ENCODE results near the gene MED13L.

The MED13L gene

GRCh38 chr12:116213014-116213413 lies 64.5 kb downstream of the MED13L start:
- Histone ChIP-seq H3K9ac (ENCODE audit: low read length) (no peak overlapping the region), H3K4me1 (ENCODE audit: control insufficient read depth, insufficient read depth, low read length) (peaks cover 8% of the 10 kb centered on the region), H3K4me3 (ENCODE audit: low read length) (no peak overlapping the region), H3K36me3 (ENCODE audit: control insufficient read depth, insufficient read depth, low read length) (no peaks in the 10 kb centered on the region), H3K27me3 (ENCODE audit: control insufficient read depth, insufficient read depth, low read length) (no peaks in the 10 kb centered on the region), H3K9me3 (ENCODE audit: control insufficient read depth, low read length) (no peaks in the 10 kb centered on the region)

GRCh38 chr12:116210762-116211161 lies 66.7 kb downstream of the MED13L start:
- no peaks in the 10 kb centered on the region for H3K9me3 ChIP-seq (ENCODE audit: control insufficient read depth, low read length)
- H3K27me3 ChIP-seq (ENCODE audit: control insufficient read depth, insufficient read depth, low read length), result no peaks in the 10 kb centered on the region
- H3K4me3 ChIP-seq (ENCODE audit: low read length), result no peak overlapping the region
- H3K36me3 ChIP-seq (ENCODE audit: control insufficient read depth, insufficient read depth, low read length), result no peaks in the 10 kb centered on the region
- peaks cover 8% of the 10 kb centered on the region for H3K4me1 ChIP-seq (ENCODE audit: control insufficient read depth, insufficient read depth, low read length)
- no peak overlapping the region for H3K9ac ChIP-seq (ENCODE audit: low read length)

GRCh38 chr12:116210131-116210530 lies 67.4 kb downstream of the MED13L start:
- Histone ChIP-seq H3K9ac (ENCODE audit: low read length) (no peak overlapping the region), H3K4me3 (ENCODE audit: low read length) (no peak overlapping the region), H3K27me3 (ENCODE audit: control insufficient read depth, insufficient read depth, low read length) (no peaks in the 10 kb centered on the region), H3K4me1 (ENCODE audit: control insufficient read depth, insufficient read depth, low read length) (peaks cover 8% of the 10 kb centered on the region), H3K36me3 (ENCODE audit: control insufficient read depth, insufficient read depth, low read length) (no peaks in the 10 kb centered on the region), H3K9me3 (ENCODE audit: control insufficient read depth, low read length) (no peaks in the 10 kb centered on the region)

- H3K36me3 ChIP-seq (ENCODE audit: control insufficient read depth, insufficient read depth, low read length), result no peaks in the 10 kb centered on the region
- H3K27me3 ChIP-seq (ENCODE audit: control insufficient read depth, insufficient read depth, low read length), result no peaks in the 10 kb centered on the region
- no peak overlapping the region for H3K4me3 ChIP-seq (ENCODE audit: low read length)
- H3K9me3 ChIP-seq (ENCODE audit: control insufficient read depth, low read length), result no peaks in the 10 kb centered on the region
- peaks cover 8% of the 10 kb centered on the region for H3K4me1 ChIP-seq (ENCODE audit: control insufficient read depth, insufficient read depth, low read length)
- H3K9ac ChIP-seq (ENCODE audit: low read length), result no peak overlapping the region
Measured at GRCh38 chr12:116209503-116209902, 68.0 kb downstream of the MED13L start.

GRCh38 chr12:116207274-116207673 lies 70.2 kb downstream of the MED13L start:
- peaks cover 8% of the 10 kb centered on the region for H3K4me1 ChIP-seq (ENCODE audit: control insufficient read depth, insufficient read depth, low read length)
- no peak overlapping the region for H3K4me3 ChIP-seq (ENCODE audit: low read length)
- H3K9ac ChIP-seq (ENCODE audit: low read length), result no peak overlapping the region
- no peaks in the 10 kb centered on the region for H3K9me3 ChIP-seq (ENCODE audit: control insufficient read depth, low read length)
- H3K27me3 ChIP-seq (ENCODE audit: control insufficient read depth, insufficient read depth, low read length), result no peaks in the 10 kb centered on the region
- H3K36me3 ChIP-seq (ENCODE audit: control insufficient read depth, insufficient read depth, low read length), result no peaks in the 10 kb centered on the region

- Histone ChIP-seq H3K4me1 (ENCODE audit: control insufficient read depth, insufficient read depth, low read length) (peaks cover 8% of the 10 kb centered on the region), H3K9ac (ENCODE audit: low read length) (no peak overlapping the region), H3K27me3 (ENCODE audit: control insufficient read depth, insufficient read depth, low read length) (no peaks in the 10 kb centered on the region), H3K9me3 (ENCODE audit: control insufficient read depth, low read length) (no peaks in the 10 kb centered on the region), H3K4me3 (ENCODE audit: low read length) (no peak overlapping the region), H3K36me3 (ENCODE audit: control insufficient read depth, insufficient read depth, low read length) (no peaks in the 10 kb centered on the region)
Measured at GRCh38 chr12:116206828-116207227, 70.7 kb downstream of the MED13L start.

- H3K36me3 ChIP-seq (ENCODE audit: control insufficient read depth, insufficient read depth, low read length), result no peaks in the 10 kb centered on the region
- H3K9me3 ChIP-seq (ENCODE audit: control insufficient read depth, low read length), result no peaks in the 10 kb centered on the region
- no peak overlapping the region for H3K9ac ChIP-seq (ENCODE audit: low read length)
- no peak overlapping the region for H3K4me3 ChIP-seq (ENCODE audit: low read length)
- no peaks in the 10 kb centered on the region for H3K27me3 ChIP-seq (ENCODE audit: control insufficient read depth, insufficient read depth, low read length)
- peaks cover 5% of the 10 kb centered on the region for H3K4me1 ChIP-seq (ENCODE audit: control insufficient read depth, insufficient read depth, low read length)
Measured at GRCh38 chr12:116204785-116205184, 72.7 kb downstream of the MED13L start.

- no peaks in the 10 kb centered on the region for H3K27me3 ChIP-seq (ENCODE audit: control insufficient read depth, insufficient read depth, low read length)
- no peaks in the 10 kb centered on the region for H3K4me1 ChIP-seq (ENCODE audit: control insufficient read depth, insufficient read depth, low read length)
- H3K36me3 ChIP-seq (ENCODE audit: control insufficient read depth, insufficient read depth, low read length), result no peaks in the 10 kb centered on the region
- H3K4me3 ChIP-seq (ENCODE audit: low read length), result no peak overlapping the region
- no peaks in the 10 kb centered on the region for H3K9me3 ChIP-seq (ENCODE audit: control insufficient read depth, low read length)
- H3K9ac ChIP-seq (ENCODE audit: low read length), result no peak overlapping the region
Measured at GRCh38 chr12:116204169-116204568, 73.3 kb downstream of the MED13L start.

GRCh38 chr12:116202940-116203339 lies 74.6 kb downstream of the MED13L start:
- no peak overlapping the region for H3K9ac ChIP-seq (ENCODE audit: low read length)
- no peaks in the 10 kb centered on the region for H3K9me3 ChIP-seq (ENCODE audit: control insufficient read depth, low read length)
- no peaks in the 10 kb centered on the region for H3K4me1 ChIP-seq (ENCODE audit: control insufficient read depth, insufficient read depth, low read length)
- H3K27me3 ChIP-seq (ENCODE audit: control insufficient read depth, insufficient read depth, low read length), result no peaks in the 10 kb centered on the region
- no peaks in the 10 kb centered on the region for H3K36me3 ChIP-seq (ENCODE audit: control insufficient read depth, insufficient read depth, low read length)
- H3K4me3 ChIP-seq (ENCODE audit: low read length), result no peak overlapping the region

- Histone ChIP-seq H3K36me3 (ENCODE audit: control insufficient read depth, insufficient read depth, low read length) (no peaks in the 10 kb centered on the region), H3K4me1 (ENCODE audit: control insufficient read depth, insufficient read depth, low read length) (peaks cover under 1% of the 10 kb centered on the region), H3K4me3 (ENCODE audit: low read length) (no peak overlapping the region), H3K27me3 (ENCODE audit: control insufficient read depth, insufficient read depth, low read length) (no peaks in the 10 kb centered on the region), H3K9ac (ENCODE audit: low read length) (no peak overlapping the region), H3K9me3 (ENCODE audit: control insufficient read depth, low read length) (no peaks in the 10 kb centered on the region)
Measured at GRCh38 chr12:116202433-116202832, 75.1 kb downstream of the MED13L start.

GRCh38 chr12:116201908-116202307 lies 75.6 kb downstream of the MED13L start:
- H3K9me3 ChIP-seq (ENCODE audit: control insufficient read depth, low read length), result no peaks in the 10 kb centered on the region
- H3K36me3 ChIP-seq (ENCODE audit: control insufficient read depth, insufficient read depth, low read length), result no peaks in the 10 kb centered on the region
- H3K4me3 ChIP-seq (ENCODE audit: low read length), result no peak overlapping the region
- H3K4me1 ChIP-seq (ENCODE audit: control insufficient read depth, insufficient read depth, low read length), result peaks cover 4% of the 10 kb centered on the region
- H3K27me3 ChIP-seq (ENCODE audit: control insufficient read depth, insufficient read depth, low read length), result no peaks in the 10 kb centered on the region
- no peak overlapping the region for H3K9ac ChIP-seq (ENCODE audit: low read length)

GRCh38 chr12:116201359-116201758 lies 76.1 kb downstream of the MED13L start:
- Histone ChIP-seq H3K4me3 (ENCODE audit: low read length) (no peak overlapping the region), H3K27me3 (ENCODE audit: control insufficient read depth, insufficient read depth, low read length) (no peaks in the 10 kb centered on the region), H3K36me3 (ENCODE audit: control insufficient read depth, insufficient read depth, low read length) (no peaks in the 10 kb centered on the region), H3K9me3 (ENCODE audit: control insufficient read depth, low read length) (no peaks in the 10 kb centered on the region), H3K9ac (ENCODE audit: low read length) (no peak overlapping the region), H3K4me1 (ENCODE audit: control insufficient read depth, insufficient read depth, low read length) (peaks cover 4% of the 10 kb centered on the region)

- H3K36me3 ChIP-seq (ENCODE audit: control insufficient read depth, insufficient read depth, low read length), result no peaks in the 10 kb centered on the region
- H3K27me3 ChIP-seq (ENCODE audit: control insufficient read depth, insufficient read depth, low read length), result no peaks in the 10 kb centered on the region
- H3K9me3 ChIP-seq (ENCODE audit: control insufficient read depth, low read length), result no peaks in the 10 kb centered on the region
- peaks cover 4% of the 10 kb centered on the region for H3K4me1 ChIP-seq (ENCODE audit: control insufficient read depth, insufficient read depth, low read length)
- no peak overlapping the region for H3K9ac ChIP-seq (ENCODE audit: low read length)
- no peak overlapping the region for H3K4me3 ChIP-seq (ENCODE audit: low read length)
Measured at GRCh38 chr12:116200812-116201211, 76.7 kb downstream of the MED13L start.

Measured in mucosa of stomach (tissue), 1 donor.